Measurements from ENCODE around the gene CLBA1.

The CLBA1 gene

DNA sequence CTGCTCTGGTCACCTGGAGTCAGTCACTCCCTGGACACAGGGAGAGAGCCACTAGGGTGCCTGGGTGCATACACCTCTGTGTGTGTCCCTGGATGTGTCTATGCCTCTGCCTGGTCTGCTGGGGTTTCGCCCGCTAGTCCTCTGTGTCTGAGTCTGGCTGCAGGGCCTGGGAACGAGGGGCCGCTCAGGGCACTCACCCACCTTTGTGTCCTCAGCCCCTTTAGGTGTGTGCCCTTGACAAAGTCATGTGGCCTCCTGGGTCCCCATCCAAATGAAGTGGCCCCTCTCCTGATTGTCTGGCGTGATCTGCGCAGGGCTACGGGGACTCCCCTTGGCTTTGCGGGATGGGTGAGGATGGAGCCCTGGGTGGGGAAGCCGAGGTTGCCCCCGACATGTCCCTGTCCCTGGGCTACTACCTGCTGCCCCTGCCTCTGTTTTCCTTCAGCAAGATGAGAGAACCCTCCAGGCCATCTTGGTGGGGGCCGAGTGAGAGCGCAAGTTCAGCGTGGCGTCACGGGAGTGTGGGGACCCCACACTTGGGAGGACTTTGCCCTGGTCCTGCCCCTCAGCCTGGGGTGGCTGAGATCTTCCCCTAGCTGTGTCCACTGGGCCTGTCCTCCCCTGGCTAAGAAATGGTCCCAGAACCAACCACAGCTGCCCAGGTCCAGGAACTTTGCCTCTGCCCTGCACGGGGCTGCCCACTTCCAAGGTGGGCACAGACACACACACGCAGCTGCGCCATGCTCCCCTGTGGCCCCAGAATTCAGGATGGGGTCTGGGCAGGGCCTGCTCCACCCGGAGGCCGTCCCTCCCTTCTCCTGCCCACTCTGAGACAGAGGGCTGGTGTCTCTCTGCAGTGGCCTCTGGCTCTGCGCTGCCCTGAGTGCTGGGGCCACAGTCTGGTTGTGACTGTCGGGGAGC, 4.7 kb upstream of the CLBA1 start:
- DNase-seq = no peak

DNA sequence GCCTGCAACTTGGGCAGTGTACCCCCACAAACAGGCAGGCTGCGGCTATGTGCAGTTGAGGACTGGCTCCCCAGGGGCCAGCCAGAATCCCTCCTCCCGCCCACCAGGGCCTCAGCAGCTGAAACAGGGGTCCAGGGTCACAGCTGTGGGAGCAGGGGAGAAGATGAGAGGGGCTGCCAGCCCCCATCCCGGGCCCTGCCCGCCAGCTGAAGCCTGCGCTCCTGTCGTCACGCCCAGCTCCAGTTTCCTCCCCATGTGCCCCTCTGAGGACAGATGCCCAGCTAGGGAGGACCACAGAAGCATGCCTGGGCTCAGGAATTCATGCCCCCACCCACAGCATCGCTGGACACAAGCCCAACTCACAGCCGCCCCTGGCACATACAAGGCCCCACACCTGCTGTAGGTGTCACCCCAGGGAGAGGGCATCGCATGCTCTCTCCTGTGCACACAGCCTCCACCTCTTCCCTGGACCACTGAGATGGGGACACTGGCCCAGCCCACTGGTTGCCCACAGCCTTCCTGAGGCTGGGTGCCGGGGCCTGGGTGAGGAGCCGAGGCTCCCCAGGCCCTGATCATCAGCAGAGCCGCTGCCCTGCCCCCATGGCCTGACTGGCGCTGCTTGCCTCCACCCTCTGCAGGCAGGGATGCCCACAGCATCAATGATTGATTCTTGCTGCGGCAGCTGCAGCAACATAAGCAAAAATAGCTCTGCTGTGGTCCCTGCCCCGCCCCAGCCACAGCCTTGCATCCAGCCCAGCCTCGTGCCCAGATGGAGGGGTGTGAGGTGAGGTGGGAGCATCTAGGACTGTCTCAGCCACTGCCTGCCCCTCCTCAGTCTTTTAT, 3.7 kb upstream of the CLBA1 start:
- no peak for DNase-seq

DNA sequence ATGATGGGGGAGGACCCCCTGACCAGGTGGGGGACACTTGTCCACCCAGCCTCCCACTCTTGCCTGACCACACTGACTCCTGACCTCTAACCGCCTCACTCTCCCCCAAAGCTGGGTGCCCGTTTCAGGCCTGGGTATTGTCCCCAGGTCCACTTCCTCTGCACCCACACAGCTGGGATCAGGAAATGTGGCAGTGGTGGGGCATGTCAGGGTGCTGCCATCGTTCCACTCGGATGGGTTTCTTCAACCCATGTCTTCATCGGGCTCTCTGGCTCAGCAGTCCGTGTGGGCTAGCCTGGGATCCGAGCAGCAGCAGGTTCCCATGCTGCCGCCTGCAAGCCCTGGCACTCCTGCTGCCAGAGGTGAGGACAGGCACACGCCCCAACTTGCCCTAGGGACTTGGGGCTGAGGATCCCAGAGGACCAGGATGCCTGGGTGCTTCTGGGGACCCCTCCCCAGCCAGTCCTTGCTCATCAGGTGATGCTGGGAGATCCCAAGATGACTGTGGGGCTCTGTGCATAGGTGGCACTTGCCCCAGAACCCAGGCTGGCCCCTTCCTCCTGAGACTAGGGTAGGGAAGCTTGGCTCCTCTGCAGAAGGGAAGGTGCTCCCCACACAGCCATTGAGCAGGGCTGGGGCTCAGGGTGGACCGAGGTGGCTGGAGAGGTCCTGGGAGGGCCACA, 2.9 kb upstream of the CLBA1 start:
- no peak for DNase-seq

DNA sequence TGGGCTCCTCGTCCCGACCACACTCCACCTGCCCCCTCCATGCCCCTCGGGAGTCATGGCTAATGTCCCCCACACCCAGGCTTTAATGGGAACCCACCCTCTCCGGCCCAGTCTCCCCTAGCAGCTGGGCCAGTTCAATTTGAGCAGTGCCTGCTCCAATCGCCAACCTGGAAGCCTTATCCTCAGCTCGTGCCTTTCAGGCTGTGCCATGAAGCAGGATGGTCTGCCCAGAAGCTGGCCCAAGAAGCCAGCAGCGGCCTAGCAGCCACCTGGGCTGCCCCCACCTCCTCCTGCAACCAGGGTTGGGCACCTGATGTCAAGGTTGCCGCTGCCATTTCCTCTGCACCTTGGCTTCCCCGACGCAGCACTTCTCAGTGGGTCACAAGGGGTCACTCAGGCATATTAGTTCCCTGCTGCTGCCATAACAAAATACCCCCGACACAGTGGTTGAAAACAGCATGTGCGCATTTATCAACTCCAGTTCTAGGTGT, 2.3 kb upstream of the CLBA1 start:
- no peak for DNase-seq

DNA sequence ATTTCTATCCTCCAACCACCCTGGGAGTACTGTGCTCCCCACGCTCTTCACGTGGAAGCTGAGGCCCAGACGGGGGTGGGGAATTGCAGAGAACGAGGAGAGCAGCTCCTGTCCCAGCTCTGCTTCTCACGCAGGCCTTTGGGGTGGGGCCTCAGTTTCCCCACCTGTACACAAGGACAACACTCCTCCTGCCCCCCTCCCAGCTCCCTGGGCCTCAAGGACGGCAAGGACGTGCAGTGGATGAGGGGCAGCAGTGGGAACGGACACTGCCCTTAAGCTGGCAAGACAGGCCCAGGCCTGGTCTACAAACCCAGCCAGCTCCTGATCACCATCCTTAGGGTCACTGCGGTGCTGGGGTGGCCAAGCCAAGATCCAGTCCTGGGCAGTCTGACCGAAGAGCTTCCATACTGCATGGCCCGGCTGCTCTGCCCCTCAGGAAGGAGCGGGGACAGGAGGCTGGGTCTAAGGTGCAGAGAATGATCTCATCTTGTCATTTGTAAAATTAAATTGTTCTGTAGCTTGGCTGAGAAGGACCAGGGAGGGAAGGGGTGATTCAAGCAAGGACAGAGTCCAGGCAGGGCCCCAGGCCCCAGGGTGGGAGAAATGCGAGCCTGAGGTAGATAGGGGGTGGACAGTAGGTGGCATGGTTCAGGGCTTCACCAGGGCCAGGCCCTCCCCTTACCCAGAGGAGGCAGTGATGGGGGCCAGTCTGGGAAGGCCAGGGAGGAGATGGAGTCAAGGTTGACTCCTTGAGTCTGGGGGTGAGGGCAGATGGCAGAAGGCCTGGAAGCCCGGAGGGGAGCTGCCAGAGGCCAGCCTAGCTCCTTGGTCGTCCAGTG, 1.3 kb upstream of the CLBA1 start:
- DNase-seq = no peak

DNA sequence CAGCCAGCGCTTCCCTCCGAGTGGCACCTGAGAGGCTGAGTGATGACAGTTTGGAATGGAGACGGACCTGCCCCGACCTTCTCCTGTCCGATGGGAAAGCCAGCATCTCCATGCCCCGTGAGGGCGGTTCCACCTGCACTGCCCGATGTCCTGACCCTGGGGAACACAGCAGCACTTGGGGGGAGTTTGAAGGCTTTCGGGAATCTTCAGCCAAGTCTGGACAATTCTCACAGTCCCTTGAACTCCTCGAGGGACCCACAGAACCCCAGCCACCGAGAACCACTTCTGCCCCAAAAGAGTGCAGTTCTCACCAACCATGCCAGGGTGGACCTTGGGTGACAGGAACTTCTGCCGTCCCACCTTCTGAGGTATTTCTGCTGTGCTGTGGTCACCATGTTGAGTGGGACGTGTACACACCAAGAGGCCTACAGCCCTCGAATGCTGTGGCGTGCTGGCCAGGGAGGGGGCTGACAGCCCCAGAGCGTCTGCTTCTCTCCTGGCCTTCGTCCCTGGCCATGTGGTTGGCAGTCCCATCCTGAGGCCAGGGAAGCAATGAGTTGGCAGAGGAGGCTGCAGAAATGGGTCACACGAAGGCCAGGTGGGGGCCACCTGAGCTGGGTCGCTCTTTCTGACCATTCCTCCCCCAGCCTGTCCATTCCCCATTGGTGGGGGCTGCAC, 1.0 kb downstream of the CLBA1 start:
- DNase-seq = no peak

DNA sequence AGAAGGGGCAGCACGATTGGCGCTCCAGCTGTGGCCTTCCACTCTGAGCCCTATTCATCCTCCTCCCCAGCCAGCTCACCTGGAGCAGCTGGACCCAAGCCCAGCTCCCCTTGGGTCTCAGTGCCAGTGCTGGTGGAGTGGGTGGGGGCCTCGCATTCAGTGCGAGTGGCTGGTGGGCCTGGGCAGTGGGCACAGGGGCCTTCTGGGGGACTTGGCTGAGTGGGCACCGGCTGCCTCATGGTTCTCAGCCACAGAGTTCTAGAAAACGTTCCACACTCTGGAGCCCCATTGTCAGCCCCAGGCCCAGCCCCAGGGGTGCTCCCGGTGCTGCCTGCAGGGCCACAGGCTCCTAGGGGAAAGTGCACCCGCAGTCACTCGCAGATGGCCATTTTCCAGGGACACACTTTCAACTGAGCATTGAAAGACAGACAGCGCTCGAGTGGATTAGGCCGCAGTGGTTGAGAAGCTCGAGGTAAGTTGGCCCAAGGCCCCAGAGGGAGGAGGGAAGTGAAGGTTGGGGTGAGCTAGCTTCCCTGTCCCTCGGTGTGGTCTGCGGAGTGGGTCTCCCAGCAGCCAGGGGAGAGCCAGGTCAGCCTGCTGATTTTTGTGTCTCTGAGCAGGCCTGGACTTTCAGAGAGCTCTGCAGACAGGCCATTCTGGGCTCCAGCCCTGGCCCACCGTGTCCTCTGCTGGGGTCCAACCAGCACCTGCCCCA, 3.8 kb downstream of the CLBA1 start:
- DNase-seq = no peak

DNA sequence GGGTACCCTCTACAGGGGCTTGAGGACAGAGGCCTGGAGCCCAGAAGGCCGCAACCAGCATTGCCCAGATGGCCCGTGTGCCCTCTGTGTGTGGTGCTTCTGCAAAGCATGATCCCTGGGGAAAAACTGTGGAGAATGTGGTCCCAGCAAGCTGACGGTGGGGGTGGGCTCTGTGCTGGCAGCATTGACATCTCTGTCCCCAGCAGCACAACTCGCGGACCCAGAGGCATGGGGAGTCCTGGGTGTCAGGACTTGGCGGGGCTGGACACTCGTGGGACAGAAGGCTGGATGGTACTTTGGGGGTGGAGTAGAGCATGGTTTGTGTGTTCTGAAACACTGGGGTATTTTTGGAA, 4.3 kb downstream of the CLBA1 start:
- DNase-seq = no peak

DNA sequence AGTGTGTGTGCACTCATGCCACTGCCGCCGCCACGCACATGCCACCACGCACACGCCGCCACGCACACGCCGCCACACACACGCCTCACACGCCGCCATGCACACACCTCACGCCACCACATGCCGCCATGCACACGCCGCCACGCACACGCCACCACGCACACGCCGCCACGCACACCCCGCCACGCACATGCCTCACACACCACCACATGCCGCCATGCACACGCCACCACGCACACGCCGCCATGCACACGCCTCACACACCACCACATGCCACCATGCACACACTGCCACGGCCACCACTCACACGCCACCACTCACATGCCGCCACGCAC, 6.3 kb downstream of the CLBA1 start:
- DNase-seq = no peak

DNA sequence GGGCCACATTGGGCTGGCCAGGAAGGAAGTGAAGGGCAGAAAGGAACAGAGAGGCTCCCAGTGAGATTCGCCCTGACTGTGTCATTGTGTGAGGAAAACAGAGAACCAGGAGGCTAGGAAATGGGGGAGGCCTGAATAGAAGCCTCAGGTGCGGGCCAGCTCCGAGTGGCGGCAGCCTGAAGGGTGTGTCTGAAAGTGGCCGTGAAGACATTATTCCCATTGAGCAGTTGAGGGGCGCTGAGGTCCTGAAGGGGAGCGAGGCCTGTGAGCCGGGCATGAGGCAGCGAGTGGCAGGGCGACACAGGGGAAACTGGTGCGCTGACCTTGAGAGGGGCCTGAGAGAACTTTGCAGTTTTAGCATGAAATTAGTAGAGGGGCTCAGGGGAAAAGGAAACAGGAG, 6.9 kb downstream of the CLBA1 start:
- DNase-seq = no peak

DNA sequence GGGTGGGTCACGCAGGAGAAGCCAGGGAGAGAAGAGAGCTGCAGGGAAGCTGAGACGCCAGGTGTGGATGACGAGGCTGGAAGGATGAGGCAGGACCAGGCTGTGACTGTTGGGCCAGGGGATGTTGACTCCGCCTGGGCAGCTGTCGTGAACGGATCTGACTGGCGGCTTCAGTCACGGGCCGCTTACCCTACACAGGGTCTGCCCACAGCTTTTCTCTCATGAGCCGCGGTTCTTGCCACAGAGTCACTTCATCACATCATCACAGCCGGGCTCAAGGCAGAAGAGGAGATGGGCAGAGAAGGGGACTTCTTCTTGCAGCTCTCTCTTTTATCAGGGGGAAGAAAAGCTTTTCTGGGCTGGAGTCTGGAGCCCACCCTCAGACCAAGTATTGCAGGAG, 7.7 kb downstream of the CLBA1 start:
- DNase-seq = no peak

DNA sequence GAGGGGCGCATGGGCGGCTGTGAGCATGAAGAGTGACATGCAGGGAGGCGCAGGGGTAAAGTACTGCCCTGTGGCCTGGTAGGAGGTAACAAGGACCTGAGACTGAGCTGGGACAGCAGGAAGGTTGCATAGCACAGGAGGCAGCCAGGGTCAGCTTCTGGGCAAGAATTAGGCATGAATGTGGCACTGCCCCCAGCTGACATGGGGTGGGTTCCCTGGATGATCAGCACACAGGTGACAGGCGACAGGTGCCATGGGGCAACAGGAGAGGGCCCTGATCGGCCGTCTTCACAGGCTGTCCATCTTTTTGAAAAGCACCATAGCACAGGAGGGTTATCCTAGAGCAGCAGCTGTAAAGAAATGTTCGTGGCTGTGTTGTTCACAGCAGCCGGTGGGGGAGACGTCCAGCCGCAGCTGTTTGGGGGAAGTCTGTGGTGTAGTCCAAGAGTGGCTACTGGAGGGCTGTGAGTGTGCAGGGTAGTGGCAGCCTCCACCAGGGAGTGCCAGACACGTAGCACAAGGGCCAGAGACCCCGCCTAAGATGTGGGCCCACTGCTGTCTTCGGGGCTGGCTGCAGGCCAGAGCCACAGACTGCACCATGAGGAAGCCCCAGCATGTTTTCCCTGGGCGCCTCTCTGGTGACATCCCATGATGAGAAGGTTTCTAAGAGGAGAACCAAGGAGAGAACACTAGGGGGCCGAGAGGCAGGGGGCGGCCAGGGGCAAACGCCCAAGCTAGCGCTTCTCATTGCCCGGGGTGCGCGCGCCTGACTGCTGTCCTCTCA, 8.4 kb downstream of the CLBA1 start:
- no peak for DNase-seq

DNA sequence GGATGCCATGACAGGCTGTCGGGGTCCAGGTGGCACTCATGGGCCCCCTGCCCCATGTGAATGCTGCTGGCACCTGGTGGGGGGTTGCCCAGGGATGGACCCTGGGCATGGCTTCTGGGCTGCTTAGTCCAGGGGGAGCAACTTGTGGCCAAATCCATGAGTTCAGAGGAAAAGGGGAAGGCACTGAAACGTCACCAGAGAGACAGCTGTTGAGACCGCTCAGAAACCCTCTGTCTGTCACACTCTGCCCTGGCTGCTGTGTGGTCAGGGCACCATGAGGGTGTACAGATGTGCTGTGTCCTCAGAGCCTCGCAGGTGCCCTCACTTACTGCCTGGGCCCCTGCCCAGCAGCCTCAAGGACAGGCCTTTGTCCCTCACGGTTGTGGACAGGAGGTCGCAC, 9.4 kb downstream of the CLBA1 start:
- no peak for DNase-seq

DNA sequence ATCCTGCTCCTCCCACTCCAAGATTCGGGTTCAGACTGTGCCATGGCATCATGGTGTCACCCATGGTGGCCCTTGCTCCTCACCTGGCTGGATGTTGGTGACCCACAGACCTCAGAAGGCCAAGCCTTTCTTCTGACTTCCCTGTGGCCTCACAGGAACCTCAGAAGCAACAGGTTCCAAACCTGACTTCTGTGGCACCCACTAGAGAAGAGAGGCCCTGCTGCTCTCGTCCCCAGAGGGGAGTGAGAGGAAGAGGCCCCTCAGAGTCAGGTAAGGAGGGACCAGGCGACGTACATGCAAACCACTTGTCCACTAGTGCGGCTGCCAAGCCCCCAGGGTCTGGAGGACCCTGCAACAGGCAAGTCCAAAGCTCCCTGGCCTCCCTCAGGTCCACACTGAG, 10.4 kb downstream of the CLBA1 start:
- DNase-seq = no peak

DNA sequence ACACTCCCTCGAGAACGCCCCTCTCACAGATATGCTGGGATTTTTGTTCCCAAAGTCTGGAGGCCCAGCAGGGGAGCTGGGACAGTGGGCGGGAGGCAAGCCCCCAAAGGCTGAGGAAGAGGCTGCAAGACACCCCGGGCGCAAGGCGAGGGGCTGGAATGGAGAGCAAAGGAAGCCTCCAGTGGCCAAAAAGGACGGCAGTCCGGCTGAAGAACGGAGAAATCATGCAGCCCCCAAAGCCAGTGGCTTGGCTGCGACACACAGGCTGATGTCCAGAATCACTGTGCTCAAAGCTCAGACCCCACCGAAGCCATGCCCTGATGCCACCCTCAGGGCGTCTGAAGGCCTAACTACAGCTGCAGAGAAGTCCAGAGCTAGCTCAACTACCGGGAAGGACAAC, 10.9 kb downstream of the CLBA1 start:
- no peak for DNase-seq

DNA sequence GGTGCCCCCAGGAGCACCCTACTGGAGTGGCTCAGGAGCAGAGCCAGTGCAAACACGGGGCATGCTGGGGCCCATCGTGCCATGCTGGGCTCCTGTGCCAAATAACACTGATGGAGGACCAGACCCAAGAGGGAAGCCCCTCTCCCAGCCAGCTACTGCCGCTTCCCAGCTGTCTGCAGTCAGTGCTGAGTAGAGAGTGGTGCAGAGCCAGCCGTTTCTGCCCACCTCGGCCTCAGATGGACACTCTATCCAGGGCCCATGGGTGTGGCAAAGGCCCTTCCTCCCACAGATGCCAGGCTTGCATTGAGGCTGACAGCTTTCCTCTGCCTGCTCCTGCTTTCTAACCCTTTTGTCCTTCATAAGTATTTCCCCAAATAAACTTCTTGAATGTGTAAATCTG, 13.2 kb downstream of the CLBA1 start:
- no peak for DNase-seq

DNA sequence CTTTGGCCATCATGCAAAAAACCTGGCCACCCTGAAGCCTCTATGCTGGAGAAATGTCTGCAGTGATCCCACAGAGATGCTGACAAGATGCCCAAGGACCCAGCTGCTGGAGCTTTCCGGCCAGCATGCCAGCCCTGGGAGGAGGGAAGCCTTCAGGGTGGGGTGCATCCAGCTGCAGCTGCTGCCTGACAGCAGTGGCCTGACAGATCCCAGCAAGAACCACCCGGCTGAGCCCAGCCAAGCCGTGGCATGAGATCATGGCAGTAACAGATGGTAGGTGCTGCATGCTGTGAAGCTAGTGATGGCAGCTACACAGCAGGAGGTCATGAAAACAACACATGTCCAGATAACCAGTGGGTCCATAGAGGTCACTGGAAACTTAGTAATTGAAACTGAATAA, 13.8 kb downstream of the CLBA1 start:
- DNase-seq = no peak

DNA sequence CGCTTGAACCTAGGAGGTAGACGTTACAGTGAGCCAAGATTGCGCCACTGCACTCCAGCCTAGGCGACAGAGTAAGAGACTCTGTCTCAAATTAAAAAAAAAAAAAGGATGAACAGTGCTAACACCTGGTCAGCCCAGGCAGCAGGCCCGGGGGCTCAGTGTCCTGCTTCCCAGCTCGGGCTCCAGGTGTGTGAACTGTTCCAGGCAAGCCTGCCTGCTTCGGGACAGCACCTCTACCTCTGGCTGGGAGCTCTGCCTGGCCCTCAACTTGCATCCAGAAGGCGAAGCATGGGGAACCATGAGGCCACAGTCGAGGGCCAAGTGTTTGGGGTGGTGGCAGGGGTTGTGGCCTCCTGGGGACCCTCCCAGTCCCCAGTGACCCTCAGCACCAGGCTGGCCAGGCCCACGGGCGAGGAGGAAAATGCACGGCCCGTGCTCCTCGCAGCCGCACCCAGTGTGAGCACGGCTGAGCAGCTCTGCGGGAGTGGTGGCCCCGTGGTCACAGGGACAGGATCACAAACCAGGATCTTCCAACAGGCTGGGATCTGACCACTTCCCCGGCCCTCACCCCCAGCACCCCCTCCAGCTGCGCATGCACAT, 19.8 kb downstream of the CLBA1 start:
- DNase-seq = no peak

DNA sequence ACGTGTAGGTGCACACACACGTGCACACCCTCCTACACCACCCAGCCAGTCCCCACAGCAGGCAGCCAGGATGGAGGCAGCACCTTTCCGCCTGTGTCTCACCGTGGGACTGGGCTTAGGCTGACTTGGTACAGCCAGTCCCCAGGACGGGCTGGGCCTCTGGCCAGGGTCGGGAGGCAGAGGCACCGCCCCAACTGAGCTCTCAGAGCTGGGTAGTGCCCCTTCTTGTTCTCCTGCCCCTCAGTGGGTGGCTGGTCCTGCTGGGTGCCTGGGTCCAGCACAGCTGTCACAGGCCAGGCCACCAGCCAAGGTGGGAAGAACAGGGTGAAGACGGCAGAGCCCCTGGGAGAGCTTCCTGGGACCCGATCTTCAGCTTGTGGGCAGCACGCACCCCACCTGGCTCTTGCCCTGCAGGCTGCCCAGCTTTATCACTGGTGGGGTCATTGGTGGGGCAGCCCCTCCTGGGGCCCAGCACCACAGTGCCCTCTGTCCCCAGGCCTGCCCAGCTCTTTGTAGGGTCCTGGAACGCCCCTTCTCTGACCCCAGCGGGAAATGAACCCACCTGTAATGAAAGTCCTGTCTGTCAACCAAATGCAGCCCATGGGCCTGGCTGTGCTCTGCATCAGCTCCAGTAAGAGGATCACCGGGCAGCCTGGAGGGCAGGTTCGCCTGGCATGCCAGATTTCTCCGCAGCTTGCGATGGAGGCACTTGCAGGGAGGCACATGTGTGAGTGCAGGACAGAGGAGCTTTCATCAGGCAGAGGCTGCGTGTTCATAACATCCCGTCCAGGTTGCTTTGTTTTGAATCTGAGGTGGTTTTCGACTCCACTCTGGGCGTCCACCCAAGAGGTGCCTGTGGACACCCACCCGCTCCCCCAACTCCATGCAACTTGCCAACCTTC, 20.6 kb downstream of the CLBA1 start:
- no peak for DNase-seq
